ENCODE results near the gene MSL1. TPM values are rescaled to one million over a fixed set of nuclear protein-coding genes. Genes with fewer than 3 reads are reported as not detected.
A peak's percentile ranks its signal among the peaks of the same experiment; 100 is the strongest.

The MSL1 gene
- total and polyA plus RNA-seq, 2 of the 4 experiments (the other 2 are of a cell fraction), result 28.3 to 48.4 TPM

GRCh38 chr17:40168262-40168832, 46.6 kb downstream of the MSL1 start:
- peak; percentile 96 for ATAC-seq (ENCODE audit: low read depth)
- Histone ChIP-seq H3K9me1 (ENCODE audit: insufficient read depth, low read length) (no peaks in the 10 kb centered on the region), H4K8ac (ENCODE audit: low read depth in 2 of 2, low read length in 2 of 2) (peak overlapping the region in 1 of 2 experiments; percentile 55; a peak in 1 of 4 replicates), H3K4ac (ENCODE audit: low read depth, low read length) (peak overlapping the region; percentile 44), H3K36me3 (ENCODE audit: control insufficient read depth, insufficient read depth, low read length) (peaks cover 61% of the 10 kb centered on the region), H2AK5ac (ENCODE audit: low read depth, low read length) (peak overlapping the region; percentile 21; the same call in 1 of the 2 replicates), H3K4me1 (ENCODE audit: control insufficient read depth, insufficient read depth, low read length) (peaks cover 6% of the 10 kb centered on the region), H2BK5ac (ENCODE audit: low read depth, low read length, poor library complexity, severe bottlenecking) (no peak overlapping the region), H3K9me3 (ENCODE audit: control insufficient read depth, insufficient read depth, low read length) (no peaks in the 10 kb centered on the region), H3K4me3 (ENCODE audit: insufficient read depth, low read depth, low read length) (no peak overlapping the region), H4K91ac (ENCODE audit: insufficient read depth, low read depth, low read length) (no peak overlapping the region; the same call in 1 of the 2 replicates), H2BK15ac (ENCODE audit: low read depth, low read length) (no peak overlapping the region), H3K23ac (ENCODE audit: low read depth, low read length) (no peak overlapping the region), H4K5ac (ENCODE audit: low read depth, low read length) (no peak overlapping the region), H2AFZ (replicated peaks; ENCODE audit: low read length, poor library complexity) (peak overlapping the region; percentile 69), H3K18ac (ENCODE audit: low read depth, low read length) (no peak overlapping the region), H3K27me3 (ENCODE audit: control insufficient read depth, insufficient read depth, low read length) (no peaks in the 10 kb centered on the region), H3K4me2 (ENCODE audit: low read depth, low read length) (no peak overlapping the region), H2BK20ac (ENCODE audit: low read depth, low read length) (no peak overlapping the region; the same call in 1 of the 2 replicates), H3K27ac (ENCODE audit: insufficient read depth, low read length) (no peak overlapping the region), H4K20me1 (ENCODE audit: insufficient read depth, low read length) (no peaks in the 10 kb centered on the region), H2AK9ac (replicated peaks; ENCODE audit: low read depth, low read length, poor library complexity) (peak overlapping the region; percentile 68), H3K79me1 (ENCODE audit: low read depth in 1 of 2, low read length in 2 of 2) (peaks cover 17 to 51% of the 10 kb centered on the region in 2 experiments), H3K56ac (ENCODE audit: extremely low read depth, insufficient read depth, low read length) (no peak overlapping the region), H2BK120ac (ENCODE audit: low read depth, low read length) (no peak overlapping the region; the same call in 1 of the 2 replicates), H3K14ac (replicated peaks; ENCODE audit: low read depth, low read length) (no peak overlapping the region), H3K9ac (ENCODE audit: low read depth, low read length) (no peak overlapping the region)
- ChIA-PET POLR2A (ENCODE audit: unreplicated experiment) (no interaction called here), CTCF (interaction anchor here (0.6 to 2.5 kb wide), 7 partner anchors 9 to 114 kb away, joined by 3 to 25 read pairs (median 4); partner anchors contain the start of genes MED24 and NR1D1)
- no TSS peak for BruUV-seq (replicated peaks)
- no peak for TF ChIP-seq RCOR1 (IDR thresholded peaks at IDR 0.05; ENCODE audit: insufficient replicate concordance, low read length)
- TF ChIP-seq SMC3 (IDR thresholded peaks at IDR 0.05; ENCODE audit: low read depth, low read length), result peak; percentile 64
- no peak for TF ChIP-seq ELK1 (IDR thresholded peaks at IDR 0.05; ENCODE audit: borderline replicate concordance, low read depth, low read length)
- 0 out of 2 replicates have a peak, but pooled peaks have one; percentile 28 for TF ChIP-seq RFX5 (IDR thresholded peaks at IDR 0.05; ENCODE audit: low read depth, low read length)
- peak; percentile 76 for TF ChIP-seq CTCF (conservative IDR thresholded peaks at IDR 0.05; ENCODE audit: low read depth, low read length)
- peak; percentile 76 for TF ChIP-seq RAD21 (IDR thresholded peaks at IDR 0.05; ENCODE audit: low read length)
- TF ChIP-seq POLR2A (IDR thresholded peaks at IDR 0.05; ENCODE audit: low read depth, low read length), result no peak
- TF ChIP-seq MAFK (IDR thresholded peaks at IDR 0.05; ENCODE audit: low read depth, low read length), result no peak
- dilution Hi-C loops (cut with HindIII; ENCODE audit: low sequenced_read_pairs, unreplicated experiment), result no loop called here
- intact Hi-C loops (cut with micrococcal nuclease), result loop anchor here (1.0 to 5.0 kb wide), 2 partner anchors 55 to 156 kb away; no protein-coding TSS in a partner anchor
- peak; percentile 69 for DNase-seq
- WGBS, 2 experiments (ENCODE audit: extremely low coverage in 2 of 2, insufficient read length in 1 of 2), result 20% methylated on average over 3 of the region's 11 CpGs; no CpG with 5 or more reads in 1 of the 2 experiments
- in situ Hi-C loops (cut with MboI; ENCODE audit: low sequenced_read_pairs), result no loop called here
